ENCODE results near the gene WDFY3. TPM values are rescaled to one million over a fixed set of nuclear protein-coding genes. Genes with fewer than 3 reads are reported as not detected.

WDFY3 gene
- total RNA-seq, 4 donors from 2014 or later, result 79.2 to 244 (median 119) TPM

GRCh38 chr4:84913176-84913575 lies 53.3 kb downstream of the WDFY3 start:
- no peak overlapping the region for H3K27ac ChIP-seq
- no peaks in the 10 kb centered on the region for H3K9me3 ChIP-seq
- H3K4me1 ChIP-seq, result peaks cover 23% of the 10 kb centered on the region
- no peak for TF ChIP-seq EP300 (IDR thresholded peaks at IDR 0.05)
- H3K36me3 ChIP-seq, result peaks cover 6% of the 10 kb centered on the region
- no peaks in the 10 kb centered on the region for H3K27me3 ChIP-seq
- DNase-seq (ENCODE audit: low spot score in 2 of 2), result no peak
- WGBS, result 81% methylated on average over 3 of the region's 3 CpGs
- no peak overlapping the region for H3K4me3 ChIP-seq

GRCh38 chr4:84912741-84913140 lies 53.7 kb downstream of the WDFY3 start:
- no peak overlapping the region for H3K27ac ChIP-seq
- TF ChIP-seq POLR2AphosphoS5 (IDR thresholded peaks at IDR 0.05), result no peak
- TF ChIP-seq CTCF (IDR thresholded peaks at IDR 0.05), result no peak
- no peak for TF ChIP-seq EP300 (IDR thresholded peaks at IDR 0.05)
- TF ChIP-seq POLR2A (IDR thresholded peaks at IDR 0.05), result no peak

GRCh38 chr4:84908876-84909275 lies 57.6 kb downstream of the WDFY3 start:
- H3K27ac ChIP-seq, result no peak overlapping the region
- no peak overlapping the region for H3K4me3 ChIP-seq
- H3K4me1 ChIP-seq, result no peaks in the 10 kb centered on the region
- H3K9me3 ChIP-seq, result no peaks in the 10 kb centered on the region
- H3K27me3 ChIP-seq, result no peaks in the 10 kb centered on the region
- TF ChIP-seq EP300 (IDR thresholded peaks at IDR 0.05) (no peak), CTCF (IDR thresholded peaks at IDR 0.05) (no peak), POLR2AphosphoS5 (IDR thresholded peaks at IDR 0.05) (no peak), POLR2A (IDR thresholded peaks at IDR 0.05) (no peak)
- H3K36me3 ChIP-seq, result peaks cover 7% of the 10 kb centered on the region
- no peak for DNase-seq (ENCODE audit: low spot score in 2 of 2)
- 93% methylated on average over 4 of the region's 4 CpGs for WGBS

More at GRCh38 chr4:84912741-84913140, 53.7 kb downstream of the WDFY3 start:
- Histone ChIP-seq H3K4me1 (peaks cover 21% of the 10 kb centered on the region), H3K4me3 (no peak overlapping the region), H3K9me3 (no peaks in the 10 kb centered on the region), H3K36me3 (peaks cover 6% of the 10 kb centered on the region), H3K27me3 (no peaks in the 10 kb centered on the region)
- no peak for DNase-seq (ENCODE audit: low spot score in 2 of 2)
- WGBS, result 95% methylated on average over 2 of the region's 2 CpGs

- Histone ChIP-seq H3K36me3 (peaks cover 6% of the 10 kb centered on the region), H3K27me3 (no peaks in the 10 kb centered on the region), H3K27ac (no peak overlapping the region), H3K9me3 (no peaks in the 10 kb centered on the region), H3K4me1 (no peaks in the 10 kb centered on the region), H3K4me3 (no peak overlapping the region)
- WGBS, result 85% methylated on average over 3 of the region's 3 CpGs
- no peak for DNase-seq (ENCODE audit: low spot score in 2 of 2)
- TF ChIP-seq CTCF (IDR thresholded peaks at IDR 0.05), result no peak
- no peak for TF ChIP-seq POLR2A (IDR thresholded peaks at IDR 0.05)
- no peak for TF ChIP-seq EP300 (IDR thresholded peaks at IDR 0.05)
- no peak for TF ChIP-seq POLR2AphosphoS5 (IDR thresholded peaks at IDR 0.05)
These were observed 59.3 kb downstream of the WDFY3 start for GRCh38 chr4:84907145-84907544.

GRCh38 chr4:84905646-84906045 lies 60.8 kb downstream of the WDFY3 start:
- Histone ChIP-seq H3K36me3 (peaks cover 12% of the 10 kb centered on the region), H3K27ac (no peak overlapping the region), H3K27me3 (no peaks in the 10 kb centered on the region), H3K4me1 (no peaks in the 10 kb centered on the region), H3K9me3 (no peaks in the 10 kb centered on the region), H3K4me3 (no peak overlapping the region)
- no peak for DNase-seq (ENCODE audit: low spot score in 2 of 2)
- 92% methylated on average over 2 of the region's 2 CpGs for WGBS
- no peak for TF ChIP-seq POLR2A (IDR thresholded peaks at IDR 0.05)
- TF ChIP-seq EP300 (IDR thresholded peaks at IDR 0.05), result no peak
- no peak for TF ChIP-seq POLR2AphosphoS5 (IDR thresholded peaks at IDR 0.05)
- no peak for TF ChIP-seq CTCF (IDR thresholded peaks at IDR 0.05)

GRCh38 chr4:84901740-84902281 lies 64.7 kb downstream of the WDFY3 start:
- peaks cover 12% of the 10 kb centered on the region for H3K36me3 ChIP-seq
- H3K27me3 ChIP-seq, result no peaks in the 10 kb centered on the region
- H3K4me1 ChIP-seq, result no peaks in the 10 kb centered on the region
- no peak for DNase-seq (ENCODE audit: low spot score in 2 of 2)
- WGBS, result 89% methylated on average over 3 of the region's 3 CpGs
- no peaks in the 10 kb centered on the region for H3K9me3 ChIP-seq
- TF ChIP-seq POLR2AphosphoS5 (IDR thresholded peaks at IDR 0.05) (no peak), EP300 (IDR thresholded peaks at IDR 0.05) (no peak), CTCF (IDR thresholded peaks at IDR 0.05) (no peak), POLR2A (IDR thresholded peaks at IDR 0.05) (no peak)
- H3K27ac ChIP-seq, result no peak overlapping the region
- no peak overlapping the region for H3K4me3 ChIP-seq

All from suprapubic skin (tissue), 4 donors.